Activated CD4-positive, alpha-beta T cell treated with anti-CD3 and anti-CD28 coated beads, Interleukin-2, amount 50 U/mL, for 24 hours (primary cell): ENCODE data around the gene CAPZB.

ENCODE experiments used
- DNase-seq, 2 donors: peaks; one replicate each; pipeline ENCODE4 v3.0.0-alpha.2; 2020; ENCODE audit warnings: low read depth in 1 of 2, low spot score in 1 of 2

CAPZB gene

GRCh38 chr1:19409477-19410341 lies 75.6 kb downstream of the CAPZB start:
- no peak for DNase-seq

GRCh38 chr1:19407494-19408096 lies 77.7 kb downstream of the CAPZB start:
- DNase-seq = no peak

GRCh38 chr1:19406680-19407079 lies 78.7 kb downstream of the CAPZB start:
- DNase-seq = no peak

- DNase-seq = no peak
These were observed 79.4 kb downstream of the CAPZB start for GRCh38 chr1:19405761-19406487.

GRCh38 chr1:19405195-19405760 lies 80.1 kb downstream of the CAPZB start:
- DNase-seq = no peak

GRCh38 chr1:19404748-19405147 lies 80.6 kb downstream of the CAPZB start:
- DNase-seq = no peak

- DNase-seq = no peak
These were observed 82.1 kb downstream of the CAPZB start for GRCh38 chr1:19403256-19403655.

GRCh38 chr1:19402031-19402813 lies 83.1 kb downstream of the CAPZB start:
- no peak for DNase-seq

- no peak for DNase-seq
These were observed 83.8 kb downstream of the CAPZB start for GRCh38 chr1:19401535-19401889.

GRCh38 chr1:19400875-19401534 lies 84.3 kb downstream of the CAPZB start:
- DNase-seq = no peak

- no peak for DNase-seq
These were observed 85.1 kb downstream of the CAPZB start for GRCh38 chr1:19400192-19400611.

GRCh38 chr1:19398309-19398760 lies 87.0 kb downstream of the CAPZB start:
- no peak for DNase-seq

GRCh38 chr1:19397217-19397945 lies 88.0 kb downstream of the CAPZB start:
- DNase-seq = no peak

- no peak for DNase-seq
These were observed 89.1 kb downstream of the CAPZB start for GRCh38 chr1:19396280-19396679.

- no peak for DNase-seq
These were observed 89.6 kb downstream of the CAPZB start for GRCh38 chr1:19395678-19396192.

GRCh38 chr1:19393046-19393445 lies 92.3 kb downstream of the CAPZB start:
- DNase-seq = no peak

- DNase-seq = no peak
These were observed 93.1 kb downstream of the CAPZB start for GRCh38 chr1:19392221-19392620.

GRCh38 chr1:19391596-19391981 lies 93.8 kb downstream of the CAPZB start:
- DNase-seq = no peak

GRCh38 chr1:19390901-19391595 lies 94.3 kb downstream of the CAPZB start:
- peak; percentile 10 to 37 for DNase-seq
